IMR-90 (cell line): Measurements from ENCODE around the gene SOD1. TPM values are rescaled to one million over a fixed set of nuclear protein-coding genes. Genes with fewer than 3 reads are reported as not detected.

Experiments used
- ATAC-seq: fragments of 200-7000 bp; cut with Tn5 transposase; 2 replicates; pipeline ENCODE4 v1.9.1; 2020; ENCODE audit warnings: low read depth, mild to moderate bottlenecking, moderate library complexity
- BruUV-seq: library from RNA; stranded (reverse); fragments of 400-500 nt; replicated peaks from 2 replicates; lab custom pipeline; 2021; lab: Mats Ljungman, UMichigan
- CTCF ChIA-PET: fragments of 300-600 bp; formaldehyde crosslinking; extraction: SDS; loops from one replicate; lab custom pipeline; 2021; ENCODE audit warnings: antibody characterized with exemption; lab: Yijun Ruan, JAX
- POLR2A ChIA-PET: fragments of 300-600 bp; sonication (Branson Sonifier 250); formaldehyde crosslinking; loops from one replicate; lab custom pipeline; 2022; ENCODE audit warnings: antibody characterized with exemption; ENCODE audit not compliant: unreplicated experiment; lab: Charles Lee
- DNase-seq: peaks from one replicate; pipeline ENCODE4 v3.0.0; 2013
- H2AFZ ChIP-seq: replicated peaks from 2 replicates; pipeline ENCODE3; 2013; ENCODE audit warnings: low read length, mild to moderate bottlenecking; ENCODE audit not compliant: poor library complexity
- H2AK5ac ChIP-seq: 2 replicates; pipeline ENCODE4 v1.6.1; 2013; ENCODE audit warnings: low read depth, low read length, inconsistent platforms
- H2AK9ac ChIP-seq: replicated peaks from 2 replicates; pipeline ENCODE3; 2013; ENCODE audit warnings: mild to moderate bottlenecking, low read depth, low read length, moderate library complexity; ENCODE audit not compliant: poor library complexity
- H2BK120ac ChIP-seq: 2 replicates; pipeline ENCODE4 v1.6.1; 2013; ENCODE audit warnings: low read depth, low read length, inconsistent platforms
- H2BK15ac ChIP-seq: 3 replicates; pipeline ENCODE4 v1.6.1; 2013; ENCODE audit warnings: low read depth, low read length, inconsistent platforms
- H2BK20ac ChIP-seq: 2 replicates; pipeline ENCODE4 v1.6.1; 2013; ENCODE audit warnings: low read depth, mild to moderate bottlenecking, inconsistent platforms, low read length, moderate library complexity
- H2BK5ac ChIP-seq: 2 replicates; pipeline ENCODE4 v1.6.1; 2013; ENCODE audit warnings: mild to moderate bottlenecking, low read depth, low read length, inconsistent platforms; ENCODE audit not compliant: poor library complexity, severe bottlenecking
- H3K14ac ChIP-seq: replicated peaks from 2 replicates; pipeline ENCODE4 v1.6.1; 2013; ENCODE audit warnings: low read depth, low read length, inconsistent platforms
- H3K18ac ChIP-seq: 2 replicates; pipeline ENCODE4 v1.6.1; 2013; ENCODE audit warnings: low read depth, low read length, control low read depth
- H3K23ac ChIP-seq: 2 replicates; pipeline ENCODE4 v1.6.1; 2013; ENCODE audit warnings: low read depth, low read length, inconsistent platforms
- H3K27ac ChIP-seq: 2 replicates; pipeline ENCODE4 v1.5.1; 2013; ENCODE audit warnings: mild to moderate bottlenecking, control low read depth, low read length; ENCODE audit not compliant: insufficient read depth
- H3K27me3 ChIP-seq: 2 replicates; pipeline ENCODE4 v1.6.1; 2013; ENCODE audit warnings: low read length; ENCODE audit not compliant: control insufficient read depth, insufficient read depth
- H3K36me3 ChIP-seq: 2 replicates; pipeline ENCODE4 v1.6.1; 2013; ENCODE audit warnings: low read length, mixed read lengths; ENCODE audit not compliant: control insufficient read depth, insufficient read depth
- H3K4ac ChIP-seq: 2 replicates; pipeline ENCODE4 v1.6.1; 2013; ENCODE audit warnings: low read depth, low read length, inconsistent platforms
- H3K4me1 ChIP-seq: 2 replicates; pipeline ENCODE4 v1.6.1; 2013; ENCODE audit warnings: low read length, mixed read lengths; ENCODE audit not compliant: control insufficient read depth, insufficient read depth
- H3K4me2 ChIP-seq: 2 replicates; pipeline ENCODE4 v1.6.1; 2013; ENCODE audit warnings: low read depth, mild to moderate bottlenecking, control low read depth, low read length, moderate library complexity
- H3K4me3 ChIP-seq: 2 replicates; pipeline ENCODE4 v1.5.1; 2013; ENCODE audit warnings: low read depth, mild to moderate bottlenecking, control low read depth, low read length, moderate library complexity; ENCODE audit not compliant: insufficient read depth
- H3K56ac ChIP-seq: 2 replicates; pipeline ENCODE4 v1.6.1; 2013; ENCODE audit warnings: low read length, inconsistent platforms; ENCODE audit not compliant: insufficient read depth; ENCODE audit errors: extremely low read depth
- H3K79me1 ChIP-seq, 2 experiments: 2 replicates each; pipeline ENCODE4 v1.6.1; 2013; ENCODE audit warnings: low read length in 2 of 2, inconsistent platforms in 1 of 2, low read depth in 1 of 2
- H3K9ac ChIP-seq: 2 replicates; pipeline ENCODE4 v1.6.1; 2013; ENCODE audit warnings: low read depth, low read length, control low read depth
- H3K9me1 ChIP-seq: 2 replicates; pipeline ENCODE4 v1.6.1; 2013; ENCODE audit warnings: low read length, inconsistent platforms; ENCODE audit not compliant: insufficient read depth
- H3K9me3 ChIP-seq: 2 replicates; pipeline ENCODE4 v1.6.1; 2013; ENCODE audit warnings: low read length; ENCODE audit not compliant: control insufficient read depth, insufficient read depth
- H4K20me1 ChIP-seq: 2 replicates; pipeline ENCODE4 v1.6.1; 2013; ENCODE audit warnings: low read length, inconsistent platforms; ENCODE audit not compliant: insufficient read depth
- H4K5ac ChIP-seq: 2 replicates; pipeline ENCODE4 v1.6.1; 2013; ENCODE audit warnings: mild to moderate bottlenecking, low read depth, low read length, control low read depth
- H4K8ac ChIP-seq, 2 experiments: 2 replicates each; pipeline ENCODE4 v1.6.1; 2013; ENCODE audit warnings: low read depth in 2 of 2, low read length in 2 of 2, control low read depth in 1 of 2, inconsistent platforms in 1 of 2
- H4K91ac ChIP-seq: 2 replicates; pipeline ENCODE4 v1.6.1; 2013; ENCODE audit warnings: low read depth, low read length, inconsistent platforms; ENCODE audit not compliant: insufficient read depth
- CEBPB ChIP-seq: IDR thresholded peaks from 2 replicates; pipeline ENCODE4 v1.6.1; 2012; ENCODE audit warnings: low read depth, low read length, improper control_type of control experiment
- CHD1 ChIP-seq: IDR thresholded peaks from 2 replicates; pipeline ENCODE4 v1.6.1; 2012; ENCODE audit warnings: low read depth, low read length, improper control_type of control experiment
- ELK1 ChIP-seq: fragments of 150-350 bp; IDR thresholded peaks from 2 replicates; pipeline ENCODE4 v1.6.1; 2016; ENCODE audit warnings: low read depth, mild to moderate bottlenecking, low read length, moderate library complexity, borderline replicate concordance
- FOS ChIP-seq: fragments of 150-350 bp; IDR thresholded peaks from 2 replicates; pipeline ENCODE4 v1.6.1; 2016; ENCODE audit warnings: low read depth, low read length
- MAFK ChIP-seq: IDR thresholded peaks from 2 replicates; pipeline ENCODE4 v1.6.1; 2012; ENCODE audit warnings: low read depth, low read length, improper control_type of control experiment
- MAZ ChIP-seq: IDR thresholded peaks from 2 replicates; pipeline ENCODE4 v1.6.1; 2012; ENCODE audit warnings: low read depth, mild to moderate bottlenecking, low read length, improper control_type of control experiment, moderate library complexity, borderline replicate concordance
- MXI1 ChIP-seq: IDR thresholded peaks from 2 replicates; pipeline ENCODE4 v1.6.1; 2012; ENCODE audit warnings: low read depth, mild to moderate bottlenecking, low read length, moderate library complexity, borderline replicate concordance
- POLR2A ChIP-seq: IDR thresholded peaks from 2 replicates; pipeline ENCODE4 v1.6.1; 2012; ENCODE audit warnings: mild to moderate bottlenecking, low read depth, low read length
- RAD21 ChIP-seq: IDR thresholded peaks from 2 replicates; pipeline ENCODE4 v1.6.1; 2012; ENCODE audit warnings: low read length, improper control_type of control experiment
- RCOR1 ChIP-seq: IDR thresholded peaks from 2 replicates; pipeline ENCODE4 v1.6.1; 2012; ENCODE audit warnings: mild to moderate bottlenecking, low read length, improper control_type of control experiment; ENCODE audit not compliant: insufficient replicate concordance
- USF2 ChIP-seq: fragments of 150-350 bp; IDR thresholded peaks from 2 replicates; pipeline ENCODE4 v1.6.1; 2017; ENCODE audit warnings: mild to moderate bottlenecking, antibody characterized with exemption, low read length, low read depth
- WGBS, 2 experiments: methylation state at CpG; one replicate each; pipeline versions ENCODE4 v1.1.5 to v1.1.7; 2013; ENCODE audit warnings: missing lambda C conversion rate in 2 of 2; ENCODE audit not compliant: insufficient read length in 1 of 2; ENCODE audit errors: extremely low coverage in 2 of 2; 5-methylcytosine and 5-hydroxymethylcytosine counted together
- dilution Hi-C: fragments of 300-500 bp; cut with HindIII; formaldehyde crosslinking; loops from one replicate; pipeline ENCODE4 v1.14.3; 2018; ENCODE audit warnings: low sequenced_read_pairs; ENCODE audit not compliant: unreplicated experiment
- in situ Hi-C: fragments of 300-500 bp; cut with MboI; formaldehyde crosslinking; loops from 3 replicates; pipeline ENCODE4 v1.14.3; 2019; ENCODE audit warnings: low sequenced_read_pairs, inconsistent platforms, mixed read lengths
- intact Hi-C: fragments of 100-400 bp; cut with micrococcal nuclease; formaldehyde crosslinking; loops from 2 replicates; pipeline ENCODE4 v1.10.0; 2022
- polyA plus RNA-seq, 3 experiments: library from polyadenylated mRNA; depleted of rRNA; stranded (reverse); fragments of >200 nt; gene quantifications; 2 replicates each; pipeline ENCODE4 v1.2.3, GENCODE V29; 2012; ENCODE audit warnings: low replicate concordance in 1 of 3
- total RNA-seq: library from RNA; depleted of rRNA; stranded (reverse); fragments of >200 nt; gene quantifications from 2 replicates; pipeline ENCODE4 v1.2.3, GENCODE V29; 2012

The SOD1 gene
- total and polyA plus RNA-seq, 2 of the 4 experiments (the other 2 are of a cell fraction): 312 to 392 TPM

GRCh38 chr21:31671931-31672330 is 12.4 kb downstream of the SOD1 start:
- no TSS peak for BruUV-seq
- Histone ChIP-seq H2BK15ac (no peak overlapping the region), H3K9me3 (no peaks in the 10 kb centered on the region), H3K14ac (no peak overlapping the region), H2AK9ac (no peak overlapping the region), H3K9ac (no peak overlapping the region), H2BK20ac (no peak overlapping the region), H3K36me3 (peaks cover 19% of the 10 kb centered on the region), H2BK120ac (no peak overlapping the region), H4K91ac (no peak overlapping the region), H3K4me3 (no peak overlapping the region), H3K23ac (no peak overlapping the region), H4K8ac (no peak overlapping the region), H3K79me1 (peaks cover 0 to 30% of the 10 kb centered on the region in 2 experiments; a peak in 2 of 4 replicates), H3K18ac (no peak overlapping the region), H2BK5ac (no peak overlapping the region), H3K27me3 (no peaks in the 10 kb centered on the region), H3K9me1 (peaks cover 3% of the 10 kb centered on the region), H3K56ac (no peak overlapping the region), H3K27ac (no peak overlapping the region), H3K4me2 (no peak overlapping the region), H4K20me1 (peaks cover 2% of the 10 kb centered on the region; the same call in 1 of the 2 replicates), H2AK5ac (no peak overlapping the region), H3K4me1 (no peaks in the 10 kb centered on the region), H3K4ac (no peak overlapping the region), H2AFZ (no peak overlapping the region), H4K5ac (no peak overlapping the region)
- dilution Hi-C loops (no loop called here), in situ Hi-C loops (no loop called here), intact Hi-C loops (no loop called here)
- POLR2A ChIA-PET: no interaction called here
- DNase-seq (no peak), ATAC-seq (no peak)
- TF ChIP-seq ELK1 (no peak), USF2 (no peak), CEBPB (no peak), FOS (no peak), RCOR1 (no peak), CHD1 (no peak), MXI1 (no peak), POLR2A (no peak), MAFK (no peak), RAD21 (no peak), MAZ (no peak)
- 92% methylated on average over 4 of the region's 17 CpGs; no CpG with 5 or more reads in 1 of the 2 experiments for WGBS, 2 experiments
- CTCF ChIA-PET: no interaction called here
